Suppressor macrophage treated with lipopolysaccharide for 1 hour (primary cell): ENCODE data around the gene CYB5A.

Experiments
- DNase-seq, 3 donors: peaks; one replicate each; pipeline ENCODE4 v3.0.0-alpha.2; 2020 to 2022

The CYB5A gene

DNA sequence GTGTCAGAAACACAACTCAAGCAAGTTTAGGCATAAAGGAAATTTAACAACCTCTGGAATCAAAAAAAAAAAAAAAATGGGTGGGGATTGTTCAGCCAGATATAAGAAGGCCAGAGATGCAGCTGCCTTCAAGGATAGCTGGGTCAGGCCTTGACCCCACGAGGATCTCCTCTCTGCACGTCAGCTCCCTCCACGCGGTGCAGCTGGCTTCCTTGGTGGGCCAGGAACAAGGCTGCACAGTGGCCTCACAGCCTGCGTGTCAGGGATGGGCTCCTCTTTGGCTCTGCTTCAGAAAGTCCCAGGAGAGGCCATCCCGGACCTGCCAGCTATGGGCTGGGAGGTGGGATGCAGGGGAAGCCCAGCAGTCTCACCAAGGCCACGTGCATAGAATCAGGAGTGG, 88.0 kb downstream of the CYB5A start:
- DNase-seq, result no peak
